Measurements from ENCODE around the gene SLC18B1. TPM values are rescaled to one million over a fixed set of nuclear protein-coding genes. Genes with fewer than 3 reads are reported as not detected.
A peak's percentile ranks its signal among the peaks of the same experiment; 100 is the strongest.

The SLC18B1 gene
- total and polyA plus RNA-seq, 7 experiments from 2014 or later: 5.7 to 18.3 (median 16.0) TPM

- Mint-ChIP-seq H3K27me3 (peaks cover 0 to 2% (median 0%) of the 10 kb centered on the region in 5 donors), H3K9me3 (peaks cover 0 to 3% (median 0%) of the 10 kb centered on the region in 11 donors), H3K4me3 (no peak overlapping the region), H3K4me1 (peaks cover 28 to 64% (median 59%) of the 10 kb centered on the region in 7 donors), H3K36me3 (peaks cover 10 to 43% (median 22%) of the 10 kb centered on the region in 5 donors), H3K27ac (peak overlapping the region in 8 of 9 donors; percentile 55 to 88 (median 86))
- no peaks in the 10 kb centered on the region for H3K9me3 ChIP-seq (ENCODE audit: control insufficient read depth in 2 of 3, low read length in 3 of 3)
- peak; percentile 21 for ATAC-seq
- no peak overlapping the region for H3K4me3 ChIP-seq (ENCODE audit: low read length)
- peaks cover 14 to 18% of the 10 kb centered on the region in 2 donors for H3K4me1 ChIP-seq (ENCODE audit: control insufficient read depth in 2 of 2, insufficient read depth in 2 of 2, low read length in 2 of 2)
- peak overlapping the region; percentile 17 for H3K27ac ChIP-seq (ENCODE audit: low read depth, low read length)
- no peak for DNase-seq
- H3K27me3 ChIP-seq (ENCODE audit: control insufficient read depth in 2 of 2, insufficient read depth in 2 of 2, low read length in 2 of 2): no peaks in the 10 kb centered on the region
- H3K36me3 ChIP-seq (ENCODE audit: control insufficient read depth in 2 of 3, insufficient read depth in 3 of 3, low read length in 3 of 3): peaks cover 8 to 39% (median 21%) of the 10 kb centered on the region in 3 experiments
- intact Hi-C loops (cut with micrococcal nuclease): loop anchor here in 1 of 2 donors (5.0 kb wide), 1 partner anchor 1276 kb away; no protein-coding TSS in a partner anchor
- ChIA-PET CTCF (no interaction called here), POLR2A (interaction anchor here (2.6 kb wide), 1 partner anchor 7 kb away, joined by 20 read pairs; the partner anchor contains the start of gene RPS12)
Observed at GRCh38 chr6:132820629-132821381, 22.4 kb upstream of the SLC18B1 start.

- Histone ChIP-seq H3K36me3 (ENCODE audit: control insufficient read depth in 2 of 3, insufficient read depth in 3 of 3, low read length in 3 of 3) (peaks cover 8 to 42% (median 21%) of the 10 kb centered on the region in 3 experiments), H3K9me3 (ENCODE audit: control insufficient read depth in 2 of 3, low read length in 3 of 3) (no peaks in the 10 kb centered on the region), H3K4me1 (ENCODE audit: control insufficient read depth in 2 of 2, insufficient read depth in 2 of 2, low read length in 2 of 2) (peaks cover 18 to 26% of the 10 kb centered on the region in 2 donors), H3K27me3 (ENCODE audit: control insufficient read depth in 2 of 2, insufficient read depth in 2 of 2, low read length in 2 of 2) (no peaks in the 10 kb centered on the region), H3K4me3 (ENCODE audit: low read length) (no peak overlapping the region), H3K27ac (ENCODE audit: low read depth, low read length) (peak overlapping the region; percentile 10)
- Mint-ChIP-seq H3K4me3 (peak overlapping the region in 3 of 10 donors; percentile 5 to 37 (median 25)), H3K4me1 (peaks cover 39 to 75% (median 67%) of the 10 kb centered on the region in 7 donors), H3K27me3 (peaks cover 0 to under 1% (median 0%) of the 10 kb centered on the region in 5 donors), H3K36me3 (peaks cover 10 to 49% (median 27%) of the 10 kb centered on the region in 5 donors), H3K27ac (peak overlapping the region in 8 of 9 donors; percentile 11 to 85 (median 53)), H3K9me3 (peaks cover 0 to 3% (median 0%) of the 10 kb centered on the region in 11 donors)
- intact Hi-C loops (cut with micrococcal nuclease): loop anchor here in 1 of 2 donors (5.0 kb wide), 1 partner anchor 1278 kb away; no protein-coding TSS in a partner anchor
- DNase-seq (no peak), ATAC-seq (no peak)
- CTCF ChIA-PET: interaction anchor here (0.6 kb wide), 1 partner anchor 311 kb away, joined by 3 read pairs; no protein-coding TSS in a partner anchor
- POLR2A ChIA-PET: interaction anchor here (1.0 to 1.7 kb wide), 2 partner anchors 12 to 21 kb away, joined by 3 to 4 read pairs; partner anchors contain the start of gene SLC18B1
Observed at GRCh38 chr6:132819405-132820161, 21.1 kb upstream of the SLC18B1 start.

GRCh38 chr6:132818404-132819359, 20.2 kb upstream of the SLC18B1 start:
- Histone ChIP-seq H3K27ac (ENCODE audit: low read depth, low read length) (no peak overlapping the region), H3K4me3 (ENCODE audit: low read length) (no peak overlapping the region), H3K9me3 (ENCODE audit: control insufficient read depth in 2 of 3, low read length in 3 of 3) (no peaks in the 10 kb centered on the region), H3K4me1 (ENCODE audit: control insufficient read depth in 2 of 2, insufficient read depth in 2 of 2, low read length in 2 of 2) (peaks cover 18 to 26% of the 10 kb centered on the region in 2 donors), H3K36me3 (ENCODE audit: control insufficient read depth in 2 of 3, insufficient read depth in 3 of 3, low read length in 3 of 3) (peaks cover 8 to 46% (median 21%) of the 10 kb centered on the region in 3 experiments), H3K27me3 (ENCODE audit: control insufficient read depth in 2 of 2, insufficient read depth in 2 of 2, low read length in 2 of 2) (no peaks in the 10 kb centered on the region)
- intact Hi-C loops (cut with micrococcal nuclease): no loop called here
- CTCF ChIA-PET: no interaction called here
- H3K4me1 Mint-ChIP-seq: peaks cover 39 to 72% (median 63%) of the 10 kb centered on the region in 7 donors
- H3K27me3 Mint-ChIP-seq: peaks cover 0 to 5% (median 0%) of the 10 kb centered on the region in 5 donors
- peak overlapping the region in 8 of 9 donors; percentile 23 to 85 (median 72) for H3K27ac Mint-ChIP-seq
- peaks cover 10 to 53% (median 27%) of the 10 kb centered on the region in 5 donors for H3K36me3 Mint-ChIP-seq
- no peak for DNase-seq
- POLR2A ChIA-PET: interaction anchor here (0.7 to 1.7 kb wide), 3 partner anchors 18 to 22 kb away, joined by 3 to 4 read pairs (median 4); partner anchors contain the start of gene SLC18B1
- peak overlapping the region in 2 of 10 donors; percentile 5 to 37 for H3K4me3 Mint-ChIP-seq
- no peak for ATAC-seq
- peaks cover 0 to 10% (median 0%) of the 10 kb centered on the region in 11 donors for H3K9me3 Mint-ChIP-seq

- H3K27me3 ChIP-seq (ENCODE audit: control insufficient read depth in 2 of 2, insufficient read depth in 2 of 2, low read length in 2 of 2): no peaks in the 10 kb centered on the region
- peaks cover 0 to 5% (median 0%) of the 10 kb centered on the region in 5 donors for H3K27me3 Mint-ChIP-seq
- H3K27ac ChIP-seq (ENCODE audit: low read depth, low read length): no peak overlapping the region
- peaks cover 10 to 53% (median 27%) of the 10 kb centered on the region in 5 donors for H3K36me3 Mint-ChIP-seq
- peaks cover 0 to 10% (median 0%) of the 10 kb centered on the region in 11 donors for H3K9me3 Mint-ChIP-seq
- H3K4me1 Mint-ChIP-seq: peaks cover 40 to 75% (median 61%) of the 10 kb centered on the region in 7 donors
- intact Hi-C loops (cut with micrococcal nuclease): no loop called here
- peaks cover 8 to 47% (median 21%) of the 10 kb centered on the region in 3 experiments for H3K36me3 ChIP-seq (ENCODE audit: control insufficient read depth in 2 of 3, insufficient read depth in 3 of 3, low read length in 3 of 3)
- peak overlapping the region; percentile 4 to 85 (median 72) for H3K27ac Mint-ChIP-seq
- DNase-seq (no peak), ATAC-seq (no peak)
- H3K4me3 ChIP-seq (ENCODE audit: low read length): no peak overlapping the region
- H3K4me3 Mint-ChIP-seq: peak overlapping the region in 7 of 10 donors; percentile 1 to 96 (median 21)
- ChIA-PET POLR2A (interaction anchor here (1.0 to 1.7 kb wide), 5 partner anchors 9 to 305 kb away, joined by 3 to 5 read pairs (median 4); partner anchors contain the start of genes SLC18B1 and STX7), CTCF (no interaction called here)
- H3K9me3 ChIP-seq (ENCODE audit: control insufficient read depth in 2 of 3, low read length in 3 of 3): no peaks in the 10 kb centered on the region
- peaks cover 18 to 26% of the 10 kb centered on the region in 2 donors for H3K4me1 ChIP-seq (ENCODE audit: control insufficient read depth in 2 of 2, insufficient read depth in 2 of 2, low read length in 2 of 2)
Observed at GRCh38 chr6:132817554-132818403, 19.3 kb upstream of the SLC18B1 start.

- peaks cover 0 to 7% (median 0%) of the 10 kb centered on the region in 5 donors for H3K27me3 Mint-ChIP-seq
Observed at GRCh38 chr6:132816660-132817059, 18.2 kb upstream of the SLC18B1 start.

More at GRCh38 chr6:132816660-132817059, 18.2 kb upstream of the SLC18B1 start:
- H3K4me3 Mint-ChIP-seq: peak overlapping the region; percentile 91 to 100 (median 98)
- Histone ChIP-seq H3K9me3 (ENCODE audit: control insufficient read depth in 2 of 3, low read length in 3 of 3) (no peaks in the 10 kb centered on the region), H3K4me1 (ENCODE audit: control insufficient read depth in 2 of 2, insufficient read depth in 2 of 2, low read length in 2 of 2) (peaks cover 23 to 26% of the 10 kb centered on the region in 2 donors), H3K4me3 (ENCODE audit: low read length) (peak overlapping the region; percentile 68), H3K36me3 (ENCODE audit: control insufficient read depth in 2 of 3, insufficient read depth in 3 of 3, low read length in 3 of 3) (peaks cover 8 to 47% (median 21%) of the 10 kb centered on the region in 3 experiments), H3K27me3 (ENCODE audit: control insufficient read depth in 2 of 2, insufficient read depth in 2 of 2, low read length in 2 of 2) (no peaks in the 10 kb centered on the region), H3K27ac (ENCODE audit: low read depth, low read length) (peak overlapping the region; percentile 83)
- DNase-seq (no peak), ATAC-seq (no peak)
- H3K9me3 Mint-ChIP-seq: peaks cover 0 to 10% (median 0%) of the 10 kb centered on the region in 11 donors
- ChIA-PET CTCF (interaction anchor here (0.6 kb wide), 1 partner anchor 150 kb away, joined by 3 read pairs; no protein-coding TSS in a partner anchor), POLR2A (interaction anchor here (1.0 to 5.2 kb wide), 8 partner anchors 8 to 304 kb away, joined by 3 to 116 read pairs (median 4); partner anchors contain the start of gene STX7)
- peaks cover 43 to 78% (median 67%) of the 10 kb centered on the region in 7 donors for H3K4me1 Mint-ChIP-seq
- peaks cover 10 to 53% (median 27%) of the 10 kb centered on the region in 5 donors for H3K36me3 Mint-ChIP-seq
- H3K27ac Mint-ChIP-seq: peak overlapping the region in 8 of 9 donors; percentile 69 to 100 (median 98)
- intact Hi-C loops (cut with micrococcal nuclease): no loop called here

Measured in naive thymus-derived CD4-positive, alpha-beta T cell (primary cell).